HCT116 (cell line): ENCODE results near the gene KLF16. TPM values are rescaled to one million over a fixed set of nuclear protein-coding genes. Genes with fewer than 3 reads are reported as not detected.

Experiments
- ATAC-seq: fragments of 200-7000 bp; cut with Tn5 transposase; 2 replicates; pipeline ENCODE4 v1.9.1; 2020; ENCODE audit warnings: mild to moderate bottlenecking, moderate library complexity
- BruUV-seq: library from RNA; stranded (reverse); fragments of 400-500 nt; replicated peaks from 2 replicates; lab custom pipeline; 2021; lab: Mats Ljungman, UMichigan
- CTCF ChIA-PET: fragments of 300-600 bp; sonication (Branson Sonifier 250); formaldehyde crosslinking; loops from one replicate; lab custom pipeline; 2021; ENCODE audit warnings: antibody characterized with exemption; lab: Charles Lee
- POLR2A ChIA-PET: fragments of 300-600, 350-600 bp; sonication (Branson Sonifier 250); formaldehyde crosslinking; loops from one replicate; lab custom pipeline; 2021; ENCODE audit warnings: antibody characterized with exemption; lab: Charles Lee
- RAD21 ChIA-PET, 2 experiments: fragments of 300-600 bp; sonication (Branson Sonifier 250); formaldehyde crosslinking; loops; one replicate each; lab custom pipeline; 2023; ENCODE audit warnings: low total read pairs in 2 of 2; ENCODE audit not compliant: uncharacterized antibody in 2 of 2, unreplicated experiment in 2 of 2, low non-redundant PET in 1 of 2; lab: Charles Lee
- DNase-seq: peaks from one replicate; pipeline ENCODE4 v3.0.0-alpha.2; 2010; ENCODE audit warnings: low read depth, low spot score
- H2AFZ ChIP-seq: fragments of 200-600 bp; shearing (Covaris generic), sonication (generic); 2 replicates; pipeline ENCODE4 v1.6.1; 2017; ENCODE audit warnings: low read depth, mixed run types, mixed read lengths, antibody characterized with exemption, low read length; ENCODE audit not compliant: poor library complexity, severe bottlenecking
- H3K27ac ChIP-seq: 2 replicates; pipeline ENCODE4 v1.5.1; 2012; ENCODE audit warnings: low read depth, low read length
- H3K27me3 ChIP-seq: fragments of 200-600 bp; sonication (generic); 2 replicates; pipeline ENCODE4 v1.6.1; 2016; ENCODE audit warnings: mixed run types, low read length, mixed read lengths; ENCODE audit not compliant: insufficient read depth
- H3K36me3 ChIP-seq, 2 experiments: fragments of 200-500 bp in 1 of 2; fragments of 200-600 bp in 1 of 2; sonication (Bioruptor generic) in 1 of 2; sonication (generic) in 1 of 2; 2 replicates each; pipeline versions ENCODE4 v1.5.1 to v1.6.1; 2014 to 2016; ENCODE audit warnings: low read length in 2 of 2, inconsistent platforms in 1 of 2, mixed read lengths in 1 of 2, mixed run types in 1 of 2; ENCODE audit not compliant: insufficient read depth in 2 of 2, control insufficient read depth in 1 of 2
- H3K4me1 ChIP-seq, 2 experiments: fragments of 200-600 bp in 1 of 2; sonication (generic) in 1 of 2; 2 replicates each; pipeline versions ENCODE4 v1.5.1 to v1.6.1; 2012 to 2017; ENCODE audit warnings: low read length in 2 of 2, inconsistent platforms in 1 of 2, mild to moderate bottlenecking in 1 of 2, mixed read lengths in 1 of 2, mixed run types in 1 of 2, moderate library complexity in 1 of 2; ENCODE audit not compliant: insufficient read depth in 2 of 2, control insufficient read depth in 1 of 2
- H3K4me2 ChIP-seq: fragments of 200-600 bp; sonication (generic); 2 replicates; pipeline ENCODE4 v1.6.1; 2017; ENCODE audit warnings: mixed run types, low read length, mixed read lengths
- H3K4me3 ChIP-seq, 2 experiments: fragments of 200-600 bp in 1 of 2; sonication (generic) in 1 of 2; replicated peaks in 1 of 2; 2 replicates each; pipeline ENCODE4 v1.5.1; 2011 to 2016; ENCODE audit warnings: low read length in 2 of 2, control low read depth in 1 of 2, low read depth in 1 of 2, mild to moderate bottlenecking in 1 of 2, mixed read lengths in 1 of 2, mixed run types in 1 of 2
- H3K79me2 ChIP-seq: fragments of 200-600 bp; sonication (generic); 2 replicates; pipeline ENCODE4 v1.6.1; 2017; ENCODE audit warnings: mild to moderate bottlenecking, mixed run types, low read length, moderate library complexity, mixed read lengths; ENCODE audit not compliant: insufficient read depth
- H3K9ac ChIP-seq: fragments of 200-600 bp; sonication (generic); 2 replicates; pipeline ENCODE4 v1.6.1; 2016; ENCODE audit warnings: low read length, mixed read lengths
- H3K9me2 ChIP-seq: fragments of 200-600 bp; sonication (generic), shearing (Covaris generic); 2 replicates; pipeline ENCODE4 v1.6.1; 2017; ENCODE audit warnings: mixed run types, mild to moderate bottlenecking, moderate library complexity; ENCODE audit not compliant: insufficient read depth
- H3K9me3 ChIP-seq, 2 experiments: fragments of 200-500 bp in 1 of 2; fragments of 200-600 bp in 1 of 2; sonication (Bioruptor generic) in 1 of 2; sonication (generic) in 1 of 2; 2 replicates each; pipeline ENCODE4 v1.6.1; 2014 to 2017; ENCODE audit warnings: low read length in 2 of 2, mixed read lengths in 2 of 2, inconsistent platforms in 1 of 2, low read depth in 1 of 2, mild to moderate bottlenecking in 1 of 2, mixed run types in 1 of 2, moderate library complexity in 1 of 2; ENCODE audit not compliant: control insufficient read depth in 1 of 2, insufficient read depth in 1 of 2
- H4K20me1 ChIP-seq: fragments of 200-600 bp; sonication (generic), shearing (Covaris generic); 2 replicates; pipeline ENCODE4 v1.6.1; 2017; ENCODE audit warnings: mixed run types, mild to moderate bottlenecking, moderate library complexity; ENCODE audit not compliant: insufficient read depth
- CEBPB ChIP-seq: IDR thresholded peaks from 2 replicates; pipeline ENCODE4 v1.6.1; 2012; ENCODE audit warnings: low read depth
- CTCF ChIP-seq, 3 experiments: fragments of 200-600 bp in 1 of 3; sonication (generic) in 1 of 3; IDR thresholded peaks in 2 of 3; conservative IDR thresholded peaks in 1 of 3; 2 replicates each; pipeline ENCODE4 v1.5.1; 2012 to 2017; ENCODE audit warnings: low read depth in 2 of 3, low read length in 2 of 3, antibody characterized with exemption in 1 of 3, borderline replicate concordance in 1 of 3, control low read depth in 1 of 3, mild to moderate bottlenecking in 1 of 3, mixed read lengths in 1 of 3, mixed run types in 1 of 3, moderate library complexity in 1 of 3; ENCODE audit not compliant: insufficient read depth in 1 of 3
- ELF1 ChIP-seq: IDR thresholded peaks from 2 replicates; pipeline ENCODE4 v1.6.1; 2012; ENCODE audit warnings: low read depth, borderline replicate concordance
- EZH2 ChIP-seq: fragments of 200-600 bp; sonication (generic); IDR thresholded peaks from 2 replicates; pipeline ENCODE4 v1.6.1; 2017; ENCODE audit warnings: antibody characterized with exemption, mixed run types
- FOSL1 ChIP-seq: IDR thresholded peaks from 2 replicates; pipeline ENCODE4 v1.6.1; 2012; ENCODE audit warnings: low read depth
- JUND ChIP-seq: IDR thresholded peaks from 2 replicates; pipeline ENCODE4 v1.6.1; 2012
- MAX ChIP-seq: IDR thresholded peaks from 2 replicates; pipeline ENCODE4 v1.6.1; 2012
- REST ChIP-seq: IDR thresholded peaks from 2 replicates; pipeline ENCODE4 v1.6.1; 2012; ENCODE audit warnings: low read depth
- SRF ChIP-seq: IDR thresholded peaks from 2 replicates; pipeline ENCODE4 v1.6.1; 2012; ENCODE audit warnings: low read depth
- TCF7L2 ChIP-seq: IDR thresholded peaks from 2 replicates; pipeline ENCODE4 v1.7.0; 2011; ENCODE audit warnings: borderline replicate concordance, inconsistent platforms; ENCODE audit not compliant: insufficient read depth, insufficient read length; ENCODE audit errors: extremely low read depth
- ZFX ChIP-seq: fragments of 450-650 bp; IDR thresholded peaks from 2 replicates; pipeline ENCODE4 v1.6.1; 2017
- ZNF274 ChIP-seq: fragments of 200-500 bp; sonication (Bioruptor generic); IDR thresholded peaks from 2 replicates; pipeline ENCODE4 v1.6.1; 2014; ENCODE audit warnings: mild to moderate bottlenecking, low read depth, low read length, inconsistent platforms
- intact Hi-C: fragments of 100-400 bp; cut with micrococcal nuclease; formaldehyde crosslinking; loops from 2 replicates; pipeline ENCODE4 v1.10.0; 2022
- total RNA-seq: library from RNA; stranded (reverse); gene quantifications from one replicate; pipeline ENCODE4 v1.2.1, GENCODE V29; 2021; ENCODE audit not compliant: unreplicated experiment

The KLF16 gene
- total RNA-seq, 1 experiment from 2014 or later = 64.3 TPM

GRCh38 chr19:1818549-1819195 is 44.7 kb downstream of the KLF16 start (continued):
- TF ChIP-seq TCF7L2 (no peak), FOSL1 (no peak), CEBPB (no peak), EZH2 (no peak), ZNF274 (no peak)

- no peak for ATAC-seq
- intact Hi-C loops = loop anchor here (10.0 kb wide), 1 partner anchor 213 kb away; the partner anchor contains the start of gene UQCR11
- no peaks in the 10 kb centered on the region for H4K20me1 ChIP-seq
- H2AFZ ChIP-seq = no peak overlapping the region
- H3K27ac ChIP-seq = no peak overlapping the region
- no peaks in the 10 kb centered on the region for H3K79me2 ChIP-seq
- H3K27me3 ChIP-seq = no peaks in the 10 kb centered on the region
- RAD21 ChIA-PET = no interaction called here
- POLR2A ChIA-PET = no interaction called here
- no peak for DNase-seq
- H3K9me2 ChIP-seq = no peaks in the 10 kb centered on the region
- TF ChIP-seq ZFX (no peak), EZH2 (no peak), JUND (no peak), CTCF (IDR thresholded peaks at IDR 0.05 in 2 of 3, conservative IDR thresholded peaks at IDR 0.05 in 1 of 3; ENCODE audit: borderline replicate concordance in 1 of 3, insufficient read depth in 1 of 3, low read depth in 2 of 3, low read length in 2 of 3) (no peak), REST (no peak), MAX (no peak), ZNF274 (no peak), ELF1 (no peak), TCF7L2 (no peak), SRF (no peak)
- no TSS peak for BruUV-seq
- no peak overlapping the region for H3K4me3 ChIP-seq
- CTCF ChIA-PET = no interaction called here
- H3K4me2 ChIP-seq = no peak overlapping the region
- no peak overlapping the region for H3K9ac ChIP-seq
- H3K4me1 ChIP-seq = peaks cover 9 to 13% of the 10 kb centered on the region in 2 experiments
- no peaks in the 10 kb centered on the region for H3K9me3 ChIP-seq
- H3K36me3 ChIP-seq = peaks cover 12 to 22% of the 10 kb centered on the region in 2 experiments
Measured at GRCh38 chr19:1817553-1818179, 45.7 kb downstream of the KLF16 start.
